ENCODE results near the gene RHBDL3.

DNA sequence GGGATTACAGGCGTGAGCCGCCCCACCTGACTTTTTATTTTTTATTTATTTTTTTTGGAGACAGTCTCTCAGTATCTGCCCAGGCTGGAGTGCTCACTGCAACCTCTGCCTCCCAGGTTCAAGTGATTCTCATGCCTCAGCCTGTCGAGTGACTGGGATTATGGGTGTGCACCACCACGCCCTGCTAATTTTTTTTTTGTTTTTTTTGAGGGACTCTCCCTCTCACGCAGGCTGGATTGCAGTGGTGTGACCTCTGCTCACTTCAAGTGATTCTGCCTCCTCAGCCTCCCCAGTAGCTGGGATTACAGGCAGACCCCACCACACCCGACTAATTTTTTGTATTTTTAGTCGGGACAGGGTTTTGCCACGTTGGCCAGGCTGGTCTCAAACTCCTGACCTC, 92.0 kb downstream of the RHBDL3 start:
- TF ChIP-seq, protein P1, sequence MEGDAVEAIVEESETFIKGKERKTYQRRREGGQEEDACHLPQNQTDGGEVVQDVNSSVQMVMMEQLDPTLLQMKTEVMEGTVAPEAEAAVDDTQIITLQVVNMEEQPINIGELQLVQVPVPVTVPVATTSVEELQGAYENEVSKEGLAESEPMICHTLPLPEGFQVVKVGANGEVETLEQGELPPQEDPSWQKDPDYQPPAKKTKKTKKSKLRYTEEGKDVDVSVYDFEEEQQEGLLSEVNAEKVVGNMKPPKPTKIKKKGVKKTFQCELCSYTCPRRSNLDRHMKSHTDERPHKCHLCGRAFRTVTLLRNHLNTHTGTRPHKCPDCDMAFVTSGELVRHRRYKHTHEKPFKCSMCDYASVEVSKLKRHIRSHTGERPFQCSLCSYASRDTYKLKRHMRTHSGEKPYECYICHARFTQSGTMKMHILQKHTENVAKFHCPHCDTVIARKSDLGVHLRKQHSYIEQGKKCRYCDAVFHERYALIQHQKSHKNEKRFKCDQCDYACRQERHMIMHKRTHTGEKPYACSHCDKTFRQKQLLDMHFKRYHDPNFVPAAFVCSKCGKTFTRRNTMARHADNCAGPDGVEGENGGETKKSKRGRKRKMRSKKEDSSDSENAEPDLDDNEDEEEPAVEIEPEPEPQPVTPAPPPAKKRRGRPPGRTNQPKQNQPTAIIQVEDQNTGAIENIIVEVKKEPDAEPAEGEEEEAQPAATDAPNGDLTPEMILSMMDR (conservative IDR thresholded peaks at IDR 0.05; ENCODE audit: low read length), result no peak
- TF ChIP-seq EZH2phosphoT487 (IDR thresholded peaks at IDR 0.05; ENCODE audit: borderline replicate concordance, low read depth, low read length), result no peak

All from OCI-LY7 (cell line).